GM23248 (cell line): ENCODE data around the gene PARG.
"Not testable (repeated sequence)": the region's sequence is repeated elsewhere in the genome, so short reads cannot be mapped to it uniquely, and the experiment has no call there.

Experiments used
- EZH2 ChIP-seq: fragments of 200-600 bp; sonication (generic); IDR thresholded peaks from 2 replicates; pipeline ENCODE4 v1.6.1; 2018; ENCODE audit warnings: antibody characterized with exemption, mild to moderate bottlenecking; ENCODE audit not compliant: insufficient read depth, poor library complexity, severe bottlenecking
- EZH2phosphoT487 ChIP-seq: fragments of 200-600 bp; sonication (generic); IDR thresholded peaks from 2 replicates; pipeline ENCODE4 v1.6.1; 2018; ENCODE audit warnings: antibody characterized with exemption, moderate library complexity, mild to moderate bottlenecking, low read depth; ENCODE audit not compliant: insufficient read depth

- TF ChIP-seq EZH2, EZH2phosphoT487: not testable (repeated sequence)
Measured at GRCh38 chr10:49943607-49944006, 1.8 kb upstream of the PARG start.
